ENCODE results near the gene CNTN5.

DNA sequence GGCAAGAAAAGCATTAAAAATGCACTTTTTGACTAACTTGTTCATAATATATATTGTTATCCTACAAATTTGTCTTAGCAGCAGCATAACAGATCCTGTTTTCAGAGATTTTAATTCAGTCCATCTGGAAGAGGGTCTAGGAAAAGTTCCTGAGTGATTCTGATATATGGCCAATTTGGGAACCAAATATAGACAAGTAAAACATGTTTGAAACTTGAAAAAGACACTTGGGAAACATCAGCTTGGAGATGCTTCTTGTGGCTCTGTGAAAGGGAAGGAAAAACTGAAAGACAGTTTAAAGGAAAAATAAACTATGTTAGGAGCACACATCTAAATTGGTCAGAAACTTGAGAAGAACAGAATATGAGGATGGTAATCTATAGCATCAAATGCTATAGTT lies 697.5 kb downstream of the CNTN5 start:
- TF ChIP-seq, protein P1, sequence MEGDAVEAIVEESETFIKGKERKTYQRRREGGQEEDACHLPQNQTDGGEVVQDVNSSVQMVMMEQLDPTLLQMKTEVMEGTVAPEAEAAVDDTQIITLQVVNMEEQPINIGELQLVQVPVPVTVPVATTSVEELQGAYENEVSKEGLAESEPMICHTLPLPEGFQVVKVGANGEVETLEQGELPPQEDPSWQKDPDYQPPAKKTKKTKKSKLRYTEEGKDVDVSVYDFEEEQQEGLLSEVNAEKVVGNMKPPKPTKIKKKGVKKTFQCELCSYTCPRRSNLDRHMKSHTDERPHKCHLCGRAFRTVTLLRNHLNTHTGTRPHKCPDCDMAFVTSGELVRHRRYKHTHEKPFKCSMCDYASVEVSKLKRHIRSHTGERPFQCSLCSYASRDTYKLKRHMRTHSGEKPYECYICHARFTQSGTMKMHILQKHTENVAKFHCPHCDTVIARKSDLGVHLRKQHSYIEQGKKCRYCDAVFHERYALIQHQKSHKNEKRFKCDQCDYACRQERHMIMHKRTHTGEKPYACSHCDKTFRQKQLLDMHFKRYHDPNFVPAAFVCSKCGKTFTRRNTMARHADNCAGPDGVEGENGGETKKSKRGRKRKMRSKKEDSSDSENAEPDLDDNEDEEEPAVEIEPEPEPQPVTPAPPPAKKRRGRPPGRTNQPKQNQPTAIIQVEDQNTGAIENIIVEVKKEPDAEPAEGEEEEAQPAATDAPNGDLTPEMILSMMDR (IDR thresholded peaks at IDR 0.05), result no peak
- no peak for TF ChIP-seq POLR2A (IDR thresholded peaks at IDR 0.05)
